B cell (primary cell): Measurements from ENCODE around the gene SLC16A6.

Experiments
- CTCF ChIP-seq: fragments of 200-600 bp; IDR thresholded peaks from one replicate; pipeline ENCODE4 v1.8.0; 2022; ENCODE audit warnings: antibody characterized with exemption, mild to moderate bottlenecking
- EZH2 ChIP-seq: IDR thresholded peaks from 2 replicates; pipeline ENCODE4 v1.6.1; 2012; ENCODE audit warnings: borderline replicate concordance, low read depth, mild to moderate bottlenecking, moderate library complexity, low read length; ENCODE audit not compliant: insufficient read depth, poor library complexity, severe bottlenecking

GRCh38 chr17:68273722-68274121 lies 17.2 kb downstream of the SLC16A6 start:
- TF ChIP-seq CTCF (no peak), EZH2 (no peak)
